ENCODE data around the gene TRHDE. TPM values are rescaled to one million over a fixed set of nuclear protein-coding genes. Genes with fewer than 3 reads are reported as not detected.
A peak's percentile ranks its signal among the peaks of the same experiment; 100 is the strongest.

TRHDE gene
- total RNA-seq, 6 experiments from 2014 or later = 65.7 to 106 (median 93.3) TPM

DNA sequence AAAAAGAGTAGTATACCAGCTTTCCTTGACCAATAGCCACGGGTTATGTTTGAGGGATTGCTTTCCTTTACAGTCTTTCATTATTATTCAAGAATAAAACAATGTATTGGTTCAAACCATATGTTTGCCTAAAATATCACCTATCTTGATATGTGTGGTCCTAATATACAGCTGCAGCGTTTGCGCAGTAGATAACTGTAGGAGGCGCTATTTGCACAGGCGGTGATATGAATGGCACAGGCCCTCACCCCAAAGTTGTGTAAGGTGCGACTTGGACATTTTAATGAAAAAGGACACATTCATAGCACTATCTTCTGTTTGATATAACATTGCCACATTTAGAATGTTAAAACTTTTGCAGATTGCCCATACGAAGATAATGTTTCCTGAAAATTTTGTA, 298.4 kb downstream of the TRHDE start:
- H3K36me3 Mint-ChIP-seq (ENCODE audit: low read depth) = no peaks in the 10 kb centered on the region
- H3K4me1 Mint-ChIP-seq (ENCODE audit: low read depth) = peaks cover 7% of the 10 kb centered on the region
- TF ChIP-seq, protein P1, sequence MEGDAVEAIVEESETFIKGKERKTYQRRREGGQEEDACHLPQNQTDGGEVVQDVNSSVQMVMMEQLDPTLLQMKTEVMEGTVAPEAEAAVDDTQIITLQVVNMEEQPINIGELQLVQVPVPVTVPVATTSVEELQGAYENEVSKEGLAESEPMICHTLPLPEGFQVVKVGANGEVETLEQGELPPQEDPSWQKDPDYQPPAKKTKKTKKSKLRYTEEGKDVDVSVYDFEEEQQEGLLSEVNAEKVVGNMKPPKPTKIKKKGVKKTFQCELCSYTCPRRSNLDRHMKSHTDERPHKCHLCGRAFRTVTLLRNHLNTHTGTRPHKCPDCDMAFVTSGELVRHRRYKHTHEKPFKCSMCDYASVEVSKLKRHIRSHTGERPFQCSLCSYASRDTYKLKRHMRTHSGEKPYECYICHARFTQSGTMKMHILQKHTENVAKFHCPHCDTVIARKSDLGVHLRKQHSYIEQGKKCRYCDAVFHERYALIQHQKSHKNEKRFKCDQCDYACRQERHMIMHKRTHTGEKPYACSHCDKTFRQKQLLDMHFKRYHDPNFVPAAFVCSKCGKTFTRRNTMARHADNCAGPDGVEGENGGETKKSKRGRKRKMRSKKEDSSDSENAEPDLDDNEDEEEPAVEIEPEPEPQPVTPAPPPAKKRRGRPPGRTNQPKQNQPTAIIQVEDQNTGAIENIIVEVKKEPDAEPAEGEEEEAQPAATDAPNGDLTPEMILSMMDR (IDR thresholded peaks at IDR 0.05) = peak; percentile 51
- H3K27ac Mint-ChIP-seq = no peak overlapping the region
- no peak for DNase-seq
- no peaks in the 10 kb centered on the region for H3K9me3 Mint-ChIP-seq
- no peak overlapping the region for H3K4me3 Mint-ChIP-seq
- H3K27me3 Mint-ChIP-seq (ENCODE audit: insufficient read depth) = no peaks in the 10 kb centered on the region

DNA sequence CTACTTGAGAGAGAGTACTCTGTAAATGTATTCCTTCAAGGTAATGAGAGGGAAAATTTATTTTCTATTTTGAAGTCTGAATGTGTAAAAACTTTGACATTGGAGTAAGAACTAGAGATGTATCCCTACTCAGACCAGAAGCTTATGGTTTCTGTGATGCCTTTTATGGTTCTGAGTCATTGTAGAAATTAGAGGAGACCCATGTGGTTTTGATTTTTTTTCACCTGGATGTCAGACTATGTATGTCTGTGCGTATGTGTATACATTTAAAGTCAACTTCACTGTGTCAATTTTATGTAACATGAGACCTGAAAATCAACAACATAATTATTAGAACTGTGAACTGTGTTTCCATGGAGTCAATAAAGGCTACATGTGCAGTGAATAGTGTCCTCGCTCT, 302.0 kb downstream of the TRHDE start:
- TF ChIP-seq, protein P1 (IDR thresholded peaks at IDR 0.05) = no peak
- H3K4me3 Mint-ChIP-seq = no peak overlapping the region
- no peaks in the 10 kb centered on the region for H3K27me3 Mint-ChIP-seq (ENCODE audit: insufficient read depth)
- no peaks in the 10 kb centered on the region for H3K9me3 Mint-ChIP-seq
- H3K36me3 Mint-ChIP-seq (ENCODE audit: low read depth) = no peaks in the 10 kb centered on the region
- DNase-seq = no peak
- peaks cover 7% of the 10 kb centered on the region for H3K4me1 Mint-ChIP-seq (ENCODE audit: low read depth)
- H3K27ac Mint-ChIP-seq = no peak overlapping the region

DNA sequence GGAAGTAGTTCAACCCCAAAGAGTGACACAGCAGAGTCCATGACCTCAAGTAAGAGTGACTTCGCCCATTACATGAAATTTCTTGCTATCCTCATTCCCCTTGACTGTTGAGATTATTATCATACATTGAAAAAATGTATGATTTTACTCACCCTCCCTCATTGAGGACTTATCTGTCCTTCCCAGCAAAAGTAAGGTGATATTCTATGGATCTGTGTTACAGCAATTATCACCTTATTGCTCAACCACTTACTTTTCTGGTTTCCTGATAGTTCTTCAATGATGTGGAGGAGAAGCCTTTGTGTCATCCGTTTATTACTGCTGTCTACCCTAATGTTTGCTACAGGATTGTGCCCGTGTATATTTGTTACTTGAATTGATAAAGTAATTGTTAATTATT, 306.2 kb downstream of the TRHDE start:
- peaks cover 7% of the 10 kb centered on the region for H3K4me1 Mint-ChIP-seq (ENCODE audit: low read depth)
- no peaks in the 10 kb centered on the region for H3K27me3 Mint-ChIP-seq (ENCODE audit: insufficient read depth)
- TF ChIP-seq, protein P1 (IDR thresholded peaks at IDR 0.05) = no peak
- H3K27ac Mint-ChIP-seq = no peak overlapping the region
- H3K9me3 Mint-ChIP-seq = no peaks in the 10 kb centered on the region
- no peak for DNase-seq
- H3K36me3 Mint-ChIP-seq (ENCODE audit: low read depth) = peaks cover 9% of the 10 kb centered on the region
- H3K4me3 Mint-ChIP-seq = no peak overlapping the region

DNA sequence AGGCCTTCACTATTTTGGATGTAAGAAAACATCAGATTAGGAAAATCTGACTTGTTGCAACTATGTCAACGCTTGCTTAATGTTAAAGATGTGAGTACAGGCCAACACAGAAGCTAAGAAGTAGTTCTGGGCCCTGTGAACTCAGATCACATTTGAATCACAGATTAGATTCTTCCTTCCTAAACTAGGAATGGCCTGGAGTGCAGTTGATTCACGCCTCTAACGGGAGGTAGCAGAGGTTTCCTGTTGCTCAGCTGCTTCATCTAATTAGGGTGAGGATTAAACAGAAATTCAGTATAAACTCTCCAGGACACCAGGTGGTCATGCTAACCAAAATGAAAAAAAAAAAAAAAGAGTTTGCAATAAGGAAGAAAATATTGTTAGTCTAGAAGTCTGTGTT, 314.3 kb downstream of the TRHDE start:
- Mint-ChIP-seq H3K4me1 (ENCODE audit: low read depth) (no peaks in the 10 kb centered on the region), H3K27me3 (ENCODE audit: insufficient read depth) (no peaks in the 10 kb centered on the region), H3K36me3 (ENCODE audit: low read depth) (peaks cover 26% of the 10 kb centered on the region), H3K4me3 (no peak overlapping the region), H3K9me3 (no peaks in the 10 kb centered on the region), H3K27ac (no peak overlapping the region)
- TF ChIP-seq, protein P1 (IDR thresholded peaks at IDR 0.05) = no peak
- no peak for DNase-seq

DNA sequence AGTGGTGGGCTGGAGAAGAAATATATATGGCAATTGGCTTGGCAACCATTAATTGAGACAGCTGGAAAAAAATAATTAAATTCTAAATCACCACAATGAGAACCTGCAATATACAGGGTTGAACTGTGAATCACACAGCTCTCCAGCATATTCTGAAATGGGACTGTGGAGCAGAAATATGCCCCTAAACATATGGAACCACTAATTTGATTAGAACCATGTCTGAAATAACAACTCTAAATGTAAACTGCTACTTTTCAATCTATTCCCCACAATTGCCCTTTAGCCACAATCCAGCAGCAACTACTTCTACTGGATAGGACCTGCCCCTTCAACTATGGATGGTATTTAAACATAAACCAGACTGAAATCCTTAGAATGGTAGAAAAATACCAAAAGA, 330.4 kb downstream of the TRHDE start:
- Mint-ChIP-seq H3K4me1 (ENCODE audit: low read depth) (0 out of 2 replicates have a peak, but pooled peaks cover 7% of the 10 kb centered on the region), H3K27me3 (ENCODE audit: insufficient read depth) (no peaks in the 10 kb centered on the region; the same call in 1 of the 2 replicates), H3K9me3 (peaks cover 14% of the 10 kb centered on the region), H3K4me3 (no peak overlapping the region), H3K36me3 (ENCODE audit: low read depth) (peaks cover 41% of the 10 kb centered on the region), H3K27ac (no peak overlapping the region)
- TF ChIP-seq, protein P1 (IDR thresholded peaks at IDR 0.05) = no peak
- no peak for DNase-seq

DNA sequence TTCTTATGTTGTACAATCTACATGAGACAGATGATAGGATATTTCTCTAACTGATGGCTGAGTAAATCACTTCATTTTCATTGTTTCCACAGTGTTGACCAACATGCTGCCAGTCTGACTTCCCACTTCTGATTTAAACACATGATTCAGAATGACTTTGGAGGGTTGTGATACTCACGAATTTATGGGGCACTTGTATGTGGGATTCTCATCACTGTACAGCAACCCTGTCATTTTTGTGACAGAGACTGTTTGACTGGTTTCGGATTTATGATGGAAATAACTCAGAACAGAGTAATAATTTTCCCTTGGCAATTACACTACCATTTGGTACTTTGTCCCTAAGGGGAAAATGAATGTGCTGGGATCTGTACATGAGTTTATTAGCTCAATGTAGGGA, 333.8 kb downstream of the TRHDE start:
- H3K4me3 Mint-ChIP-seq = no peak overlapping the region
- no peak for DNase-seq
- peaks cover 4% of the 10 kb centered on the region for H3K9me3 Mint-ChIP-seq
- peaks cover 17% of the 10 kb centered on the region for H3K36me3 Mint-ChIP-seq (ENCODE audit: low read depth)
- H3K27me3 Mint-ChIP-seq (ENCODE audit: insufficient read depth) = no peaks in the 10 kb centered on the region
- H3K27ac Mint-ChIP-seq = no peak overlapping the region
- TF ChIP-seq, protein P1 (IDR thresholded peaks at IDR 0.05) = no peak
- H3K4me1 Mint-ChIP-seq (ENCODE audit: low read depth) = 0 out of 2 replicates have a peak, but pooled peaks cover 7% of the 10 kb centered on the region
